Stimulated activated memory B cell treated with anti-CD40 and anti-IgM and Interleukin-4, amounts not matched to agents 10 μg/mL and 1 μg/mL and 100 μg/mL, for 72 hours (primary cell): Measurements from ENCODE around the gene HGD.
"Not testable (repeated sequence)": the region's sequence is repeated elsewhere in the genome, so short reads cannot be mapped to it uniquely, and the experiment has no call there.

Experiments used
- ATAC-seq: fragments of 150-1000 bp; cut with Tn5 transposase; 2 replicates; pipeline ENCODE4 v1.10.0; 2021
- H3K27ac Mint-ChIP-seq: one replicate; pipeline ENCODE4 v1.8.0; 2022; ENCODE audit warnings: mild to moderate bottlenecking, mixed read lengths
- H3K27me3 Mint-ChIP-seq: one replicate; pipeline ENCODE4 v1.8.0; 2022; ENCODE audit warnings: mixed read lengths
- H3K36me3 Mint-ChIP-seq: one replicate; pipeline ENCODE4 v1.8.0; 2022; ENCODE audit warnings: mixed read lengths
- H3K4me1 Mint-ChIP-seq: one replicate; pipeline ENCODE4 v1.8.0; 2022; ENCODE audit warnings: mixed read lengths
- H3K4me3 Mint-ChIP-seq: one replicate; pipeline ENCODE4 v1.8.0; 2022; ENCODE audit warnings: mild to moderate bottlenecking, moderate library complexity, mixed read lengths
- H3K9me3 Mint-ChIP-seq: one replicate; pipeline ENCODE4 v1.8.0; 2022; ENCODE audit warnings: mixed read lengths

Gene HGD

GRCh38 chr3:120634539-120634938 lies 47.5 kb downstream of the HGD start:
- no peak for ATAC-seq
- H3K4me1 Mint-ChIP-seq, result peaks cover 6% of the 10 kb centered on the region
- H3K27me3 Mint-ChIP-seq, result no peaks in the 10 kb centered on the region
- H3K27ac Mint-ChIP-seq, result no peak overlapping the region
- no peak overlapping the region for H3K4me3 Mint-ChIP-seq
- H3K36me3 Mint-ChIP-seq, result peaks cover 11% of the 10 kb centered on the region
- peaks cover 11% of the 10 kb centered on the region for H3K9me3 Mint-ChIP-seq

DNA sequence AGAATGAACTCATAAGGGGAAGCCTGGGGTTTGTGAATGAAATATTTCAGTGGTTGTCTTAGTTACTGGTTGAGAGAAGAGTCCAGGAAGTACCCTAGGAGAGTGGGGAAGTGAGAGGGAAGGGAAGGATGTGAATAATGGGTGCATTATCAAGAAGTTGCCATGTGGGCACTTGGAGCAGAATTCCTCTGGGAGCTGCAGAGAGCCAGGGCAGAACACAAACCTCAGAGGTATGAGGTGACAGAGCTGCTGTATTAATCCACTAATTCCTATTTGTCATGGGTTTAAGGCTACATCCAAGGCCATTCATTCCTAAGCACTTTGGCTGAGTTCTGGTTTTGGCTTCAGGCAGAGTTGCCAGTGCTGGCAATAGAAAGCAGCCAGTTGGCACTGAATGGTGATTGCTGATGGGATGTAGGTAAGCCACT lies 56.9 kb downstream of the HGD start:
- H3K27me3 Mint-ChIP-seq, result peaks cover 9% of the 10 kb centered on the region
- H3K36me3 Mint-ChIP-seq, result peaks cover 17% of the 10 kb centered on the region
- H3K9me3 Mint-ChIP-seq, result peaks cover 24% of the 10 kb centered on the region
- no peak overlapping the region for H3K27ac Mint-ChIP-seq
- no peak for ATAC-seq
- H3K4me3 Mint-ChIP-seq, result no peak overlapping the region
- H3K4me1 Mint-ChIP-seq, result no peaks in the 10 kb centered on the region

- ATAC-seq, result no peak
- Mint-ChIP-seq H3K27ac (no peak overlapping the region), H3K27me3 (peaks cover 9% of the 10 kb centered on the region)
Measured at GRCh38 chr3:120623727-120624093, 58.3 kb downstream of the HGD start.

GRCh38 chr3:120622870-120623726 lies 58.9 kb downstream of the HGD start:
- no peak overlapping the region for H3K27ac Mint-ChIP-seq
- no peaks in the 10 kb centered on the region for H3K4me1 Mint-ChIP-seq
- H3K4me3 Mint-ChIP-seq, result no peak overlapping the region
- H3K36me3 Mint-ChIP-seq, result peaks cover 11% of the 10 kb centered on the region
- peaks cover 9% of the 10 kb centered on the region for H3K27me3 Mint-ChIP-seq
- no peak for ATAC-seq
- peaks cover 21% of the 10 kb centered on the region for H3K9me3 Mint-ChIP-seq

More at GRCh38 chr3:120623727-120624093, 58.3 kb downstream of the HGD start:
- Mint-ChIP-seq H3K36me3 (peaks cover 11% of the 10 kb centered on the region), H3K4me1 (no peaks in the 10 kb centered on the region), H3K9me3 (peaks cover 21% of the 10 kb centered on the region), H3K4me3 (no peak overlapping the region)

DNA sequence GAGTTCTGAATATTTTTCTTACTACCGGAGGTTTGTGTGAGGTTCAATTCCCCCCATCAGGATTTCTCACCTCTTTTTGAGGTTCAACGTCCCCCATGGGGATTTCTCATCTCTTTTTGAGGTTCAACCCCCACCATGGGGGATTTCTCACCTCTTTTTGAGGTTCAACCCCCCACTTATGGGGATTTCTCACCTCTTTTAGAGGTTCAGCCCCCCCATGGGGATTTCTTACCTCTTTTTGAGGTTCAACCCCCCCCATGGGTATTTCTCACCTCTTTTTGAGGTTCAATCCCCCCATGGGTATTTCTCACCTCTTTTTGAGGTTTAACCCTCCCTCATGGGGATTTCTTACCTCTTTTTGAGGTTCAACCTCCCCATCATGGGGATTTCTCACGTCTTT lies 59.6 kb downstream of the HGD start:
- H3K4me3 Mint-ChIP-seq, result no peak overlapping the region
- peaks cover 11% of the 10 kb centered on the region for H3K36me3 Mint-ChIP-seq
- H3K27ac Mint-ChIP-seq, result no peak overlapping the region
- H3K9me3 Mint-ChIP-seq, result peaks cover 21% of the 10 kb centered on the region
- no peak for ATAC-seq
- peaks cover 9% of the 10 kb centered on the region for H3K27me3 Mint-ChIP-seq
- H3K4me1 Mint-ChIP-seq, result no peaks in the 10 kb centered on the region

GRCh38 chr3:120616745-120617144 lies 65.3 kb downstream of the HGD start:
- ATAC-seq, H3K27me3 Mint-ChIP-seq, H3K4me1 Mint-ChIP-seq, H3K4me3 Mint-ChIP-seq, H3K27ac Mint-ChIP-seq, H3K36me3 Mint-ChIP-seq, H3K9me3 Mint-ChIP-seq: not testable (repeated sequence)

DNA sequence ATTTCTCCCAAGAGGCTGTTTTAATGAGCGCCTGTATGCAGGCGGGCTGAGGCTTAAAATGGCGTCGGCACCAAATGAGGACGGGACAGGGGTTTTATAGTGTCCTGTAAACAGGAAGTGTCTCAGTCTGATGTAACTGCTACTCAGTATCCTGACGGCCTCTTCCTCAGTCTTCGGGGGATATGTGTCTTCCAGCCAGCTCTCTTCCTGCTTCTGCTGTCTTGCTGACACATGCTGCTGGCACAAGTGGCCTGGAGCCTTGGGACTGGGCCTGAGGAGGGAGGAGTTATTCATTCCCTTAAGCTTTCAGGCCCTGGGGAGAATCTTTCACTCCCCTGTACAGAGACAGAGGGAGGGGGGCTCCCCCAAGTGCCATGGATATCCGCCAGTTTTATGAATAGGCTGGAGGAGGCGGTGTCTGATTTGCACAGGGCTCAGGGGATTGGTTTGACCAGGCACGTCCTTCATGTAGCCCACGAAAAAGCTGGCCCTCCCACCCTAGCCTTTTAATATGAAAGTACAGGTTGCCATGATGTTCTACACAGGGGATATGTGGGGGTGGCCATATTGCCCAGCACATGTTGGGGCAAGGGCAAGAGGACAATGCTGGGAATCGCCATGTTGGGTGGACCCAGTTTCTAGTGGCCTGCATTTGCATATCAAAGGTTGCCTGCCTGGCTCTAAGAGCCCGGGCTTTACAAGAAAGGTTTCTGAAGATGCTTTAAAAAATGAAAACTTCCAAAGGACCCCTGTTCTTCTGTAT lies 66.0 kb downstream of the HGD start:
- H3K4me1 Mint-ChIP-seq, result peaks cover 6% of the 10 kb centered on the region
- no peaks in the 10 kb centered on the region for H3K27me3 Mint-ChIP-seq
- no peak overlapping the region for H3K27ac Mint-ChIP-seq
- no peak for ATAC-seq
- no peaks in the 10 kb centered on the region for H3K9me3 Mint-ChIP-seq
- H3K4me3 Mint-ChIP-seq, result no peak overlapping the region
- H3K36me3 Mint-ChIP-seq, result no peaks in the 10 kb centered on the region

- no peak overlapping the region for H3K4me3 Mint-ChIP-seq
- ATAC-seq, result peak; percentile 58
- peaks cover 6% of the 10 kb centered on the region for H3K4me1 Mint-ChIP-seq
- no peaks in the 10 kb centered on the region for H3K9me3 Mint-ChIP-seq
- H3K27me3 Mint-ChIP-seq, result no peaks in the 10 kb centered on the region
- H3K27ac Mint-ChIP-seq, result no peak overlapping the region
- no peaks in the 10 kb centered on the region for H3K36me3 Mint-ChIP-seq
Measured at GRCh38 chr3:120614765-120615164, 67.3 kb downstream of the HGD start.

DNA sequence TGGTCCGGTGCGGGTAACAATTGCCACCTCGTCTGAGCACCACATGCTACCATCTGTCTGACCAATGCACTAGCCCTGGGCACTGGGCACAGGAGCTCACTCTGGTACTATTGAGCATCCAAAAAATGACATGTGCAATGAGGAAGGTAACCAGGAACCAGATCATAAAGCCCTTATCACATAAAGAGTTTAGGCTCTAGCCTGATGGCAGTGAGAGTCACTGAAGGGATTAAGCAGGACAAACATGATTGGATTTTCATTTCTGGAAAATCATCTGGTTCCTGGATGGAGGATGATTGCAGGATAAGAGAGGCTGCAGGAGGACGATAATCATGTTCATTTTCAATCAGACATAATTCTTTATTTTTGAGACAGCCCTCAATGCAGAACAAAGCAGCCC lies 73.5 kb downstream of the HGD start:
- ATAC-seq, result no peak
- H3K4me3 Mint-ChIP-seq, result no peak overlapping the region
- H3K27ac Mint-ChIP-seq, result no peak overlapping the region
- H3K27me3 Mint-ChIP-seq, result no peaks in the 10 kb centered on the region
- H3K36me3 Mint-ChIP-seq, result no peaks in the 10 kb centered on the region
- H3K4me1 Mint-ChIP-seq, result no peaks in the 10 kb centered on the region
- no peaks in the 10 kb centered on the region for H3K9me3 Mint-ChIP-seq

DNA sequence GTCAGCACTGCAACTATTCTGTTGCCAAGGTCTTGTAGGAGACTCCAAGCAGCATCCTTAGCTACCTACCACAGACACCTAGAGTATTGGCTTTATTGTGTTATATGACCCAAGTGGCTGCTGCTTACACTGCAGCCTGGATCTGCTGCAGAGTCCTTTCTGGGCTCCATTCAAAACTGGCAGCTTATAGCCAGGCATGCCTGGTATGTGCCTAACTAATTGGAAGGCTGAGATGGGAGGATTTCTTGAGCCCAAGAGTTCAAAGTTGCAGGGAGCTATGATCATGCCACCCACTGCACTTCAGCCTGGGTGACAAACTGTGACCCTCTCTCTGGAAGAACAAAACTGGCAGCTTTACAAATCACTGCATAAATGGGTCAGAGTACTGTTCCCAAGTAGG lies 77.3 kb downstream of the HGD start:
- Mint-ChIP-seq H3K9me3 (no peaks in the 10 kb centered on the region), H3K27me3 (no peaks in the 10 kb centered on the region), H3K36me3 (peaks cover 12% of the 10 kb centered on the region), H3K4me1 (no peaks in the 10 kb centered on the region), H3K27ac (no peak overlapping the region), H3K4me3 (no peak overlapping the region)
- no peak for ATAC-seq

DNA sequence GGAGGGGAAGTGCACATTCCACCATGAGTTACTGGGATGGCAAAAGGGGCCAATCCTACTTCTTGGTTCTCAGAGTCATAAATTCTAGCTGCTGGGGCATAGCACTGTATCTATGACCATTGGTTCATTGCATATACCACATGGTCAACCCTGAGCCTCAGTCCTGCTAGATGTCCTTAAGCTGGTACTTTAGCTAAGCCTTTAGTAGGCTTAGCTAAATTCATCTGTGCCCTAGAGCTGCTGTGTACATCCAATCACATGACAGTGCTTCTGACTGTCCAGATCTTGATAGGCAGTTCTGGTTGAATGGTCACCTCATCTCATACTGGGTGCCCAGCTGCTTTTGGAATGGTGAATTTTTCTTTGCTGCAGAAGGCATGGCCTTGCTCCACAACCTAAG lies 77.7 kb downstream of the HGD start:
- Mint-ChIP-seq H3K9me3 (no peaks in the 10 kb centered on the region), H3K4me3 (no peak overlapping the region), H3K27ac (no peak overlapping the region), H3K36me3 (peaks cover 12% of the 10 kb centered on the region), H3K4me1 (no peaks in the 10 kb centered on the region), H3K27me3 (no peaks in the 10 kb centered on the region)
- no peak for ATAC-seq

- Mint-ChIP-seq H3K36me3 (peaks cover 12% of the 10 kb centered on the region), H3K27me3 (no peaks in the 10 kb centered on the region), H3K4me3 (no peak overlapping the region), H3K4me1 (no peaks in the 10 kb centered on the region), H3K27ac (no peak overlapping the region), H3K9me3 (no peaks in the 10 kb centered on the region)
- no peak for ATAC-seq
Measured at GRCh38 chr3:120602682-120603081, 79.4 kb downstream of the HGD start.

GRCh38 chr3:120601554-120601953 lies 80.5 kb downstream of the HGD start:
- Mint-ChIP-seq H3K4me3 (no peak overlapping the region), H3K4me1 (no peaks in the 10 kb centered on the region), H3K27ac (no peak overlapping the region), H3K9me3 (no peaks in the 10 kb centered on the region), H3K36me3 (peaks cover 12% of the 10 kb centered on the region), H3K27me3 (no peaks in the 10 kb centered on the region)
- no peak for ATAC-seq

GRCh38 chr3:120599211-120599610 lies 82.8 kb downstream of the HGD start:
- no peak overlapping the region for H3K4me3 Mint-ChIP-seq

GRCh38 chr3:120597445-120598049 lies 84.5 kb downstream of the HGD start:
- Mint-ChIP-seq H3K4me1 (peaks cover 6% of the 10 kb centered on the region), H3K27ac (no peak overlapping the region), H3K27me3 (no peaks in the 10 kb centered on the region), H3K4me3 (peak overlapping the region; percentile 66), H3K9me3 (no peaks in the 10 kb centered on the region), H3K36me3 (peaks cover 8% of the 10 kb centered on the region)
- no peak for ATAC-seq

More at GRCh38 chr3:120599211-120599610, 82.8 kb downstream of the HGD start:
- ATAC-seq, result no peak
- H3K27me3 Mint-ChIP-seq, result no peaks in the 10 kb centered on the region
- H3K27ac Mint-ChIP-seq, result no peak overlapping the region
- peaks cover 6% of the 10 kb centered on the region for H3K4me1 Mint-ChIP-seq
- no peaks in the 10 kb centered on the region for H3K9me3 Mint-ChIP-seq
- H3K36me3 Mint-ChIP-seq, result peaks cover 12% of the 10 kb centered on the region
